Esophagus squamous epithelium (tissue), 5 donors: ENCODE results near the gene STARD13. TPM values are rescaled to one million over a fixed set of nuclear protein-coding genes. Genes with fewer than 3 reads are reported as not detected.

Experiments
- DNase-seq: peaks from one replicate; lab custom pipeline; 2025; lab: John Stamatoyannopoulos, UW
- H3K27ac ChIP-seq, 4 donors: fragments of 200-600 bp; sonication (generic); one replicate each; pipeline ENCODE4 v1.5.1; 2016 to 2019; ENCODE audit warnings: mild to moderate bottlenecking in 1 of 4
- H3K27me3 ChIP-seq, 4 donors: fragments of 200-600 bp; sonication (generic); 1 replicate in 3 of 4; 2 replicates in 1 of 4; pipeline versions ENCODE4 v1.5.1 to v1.6.0; 2017 to 2021; ENCODE audit warnings: antibody characterized with exemption in 1 of 4
- H3K36me3 ChIP-seq, 3 donors: fragments of 200-600 bp; sonication (generic); one replicate each; pipeline ENCODE4 v1.5.1; 2016 to 2019
- H3K4me1 ChIP-seq, 3 donors: fragments of 200-600 bp; sonication (generic); one replicate each; pipeline ENCODE4 v1.5.1; 2017 to 2019
- H3K4me3 ChIP-seq, 4 donors: fragments of 200-600 bp; sonication (generic); 1 replicate in 3 of 4; 2 replicates in 1 of 4; pipeline ENCODE4 v1.5.1; 2016 to 2019; ENCODE audit warnings: mild to moderate bottlenecking in 2 of 4, moderate library complexity in 1 of 4
- H3K9me3 ChIP-seq, 3 donors: fragments of 200-600 bp; sonication (generic); one replicate each; pipeline ENCODE4 v1.5.1; 2016 to 2019
- POLR2A ChIP-seq, 4 donors: fragments of 450-650 bp; IDR thresholded peaks; one replicate each; pipeline ENCODE4 v1.6.1; 2017; ENCODE audit warnings: antibody characterized with exemption in 4 of 4, mild to moderate bottlenecking in 4 of 4, moderate library complexity in 3 of 4
- WGBS, 2 donors: methylation state at CpG; one replicate each; pipeline ENCODE4 v1.1.5; 2018; 5-methylcytosine and 5-hydroxymethylcytosine counted together
- intact Hi-C: fragments of 100-400 bp; cut with DNase I; formaldehyde crosslinking; loops from one replicate; pipeline ENCODE4 v1.15.0; 2022
- total RNA-seq, 4 donors: library from RNA; depleted of rRNA; stranded (reverse); fragments of >200 nt; gene quantifications; one replicate each; pipeline ENCODE4 v1.1.0, GENCODE V29; 2016
- TF ChIP-seq, protein P1 (sequence below), 6 experiments: fragments of 450-650 bp in 4 of 6; fragments of 200-600 bp in 2 of 6; sonication (generic) in 2 of 6; IDR thresholded peaks; one replicate each; pipeline ENCODE4 v1.5.1; 2016 to 2019; ENCODE audit warnings: antibody characterized with exemption in 6 of 6, mild to moderate bottlenecking in 4 of 6, moderate library complexity in 4 of 6
- donor health status: DM: yes; HTN: yes; CAD: no.

Gene STARD13
- total RNA-seq, 4 donors from 2014 or later: 1.3 to 18.7 (median 4.4) TPM

DNA sequence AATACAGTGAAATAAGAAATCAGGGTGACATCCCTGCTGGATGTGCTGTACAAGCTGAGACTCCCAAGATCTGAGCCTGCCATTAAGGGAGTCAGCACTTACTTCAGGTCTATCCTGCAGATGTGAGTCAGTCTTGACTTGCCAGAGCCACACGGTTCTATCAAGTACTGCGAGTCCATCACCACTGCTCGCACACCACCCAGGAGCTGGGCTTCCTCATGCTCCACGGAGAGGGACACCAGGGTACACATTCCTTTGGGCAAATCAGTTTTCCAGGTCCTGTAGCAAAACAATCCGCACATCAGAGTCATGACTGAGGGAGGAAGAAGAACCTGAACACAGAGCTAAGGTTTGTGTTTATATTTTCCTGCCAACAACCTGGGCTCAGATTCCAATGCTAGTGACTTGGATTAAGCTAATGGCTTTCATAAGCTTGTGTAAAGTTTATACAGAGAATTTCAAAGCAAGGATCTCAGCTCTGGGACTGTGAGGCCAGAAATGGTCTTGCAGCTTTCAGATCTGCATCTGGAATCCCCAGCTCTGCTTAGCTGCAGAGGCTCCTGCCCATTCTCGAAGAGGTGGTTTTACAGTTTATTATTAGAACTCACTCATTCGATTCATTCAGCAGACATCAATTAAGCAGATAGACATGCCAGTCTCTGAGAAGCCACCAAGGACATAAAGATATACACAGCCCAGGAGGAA lies 178.7 kb downstream of the STARD13 start:
- peak overlapping the region in 3 of 4 donors; percentile 26 to 71 (median 67) for H3K27ac ChIP-seq
- DNase-seq: no peak
- peaks cover 4 to 37% (median 5%) of the 10 kb centered on the region in 3 donors for H3K36me3 ChIP-seq
- no peaks in the 10 kb centered on the region for H3K9me3 ChIP-seq
- TF ChIP-seq, protein P1, sequence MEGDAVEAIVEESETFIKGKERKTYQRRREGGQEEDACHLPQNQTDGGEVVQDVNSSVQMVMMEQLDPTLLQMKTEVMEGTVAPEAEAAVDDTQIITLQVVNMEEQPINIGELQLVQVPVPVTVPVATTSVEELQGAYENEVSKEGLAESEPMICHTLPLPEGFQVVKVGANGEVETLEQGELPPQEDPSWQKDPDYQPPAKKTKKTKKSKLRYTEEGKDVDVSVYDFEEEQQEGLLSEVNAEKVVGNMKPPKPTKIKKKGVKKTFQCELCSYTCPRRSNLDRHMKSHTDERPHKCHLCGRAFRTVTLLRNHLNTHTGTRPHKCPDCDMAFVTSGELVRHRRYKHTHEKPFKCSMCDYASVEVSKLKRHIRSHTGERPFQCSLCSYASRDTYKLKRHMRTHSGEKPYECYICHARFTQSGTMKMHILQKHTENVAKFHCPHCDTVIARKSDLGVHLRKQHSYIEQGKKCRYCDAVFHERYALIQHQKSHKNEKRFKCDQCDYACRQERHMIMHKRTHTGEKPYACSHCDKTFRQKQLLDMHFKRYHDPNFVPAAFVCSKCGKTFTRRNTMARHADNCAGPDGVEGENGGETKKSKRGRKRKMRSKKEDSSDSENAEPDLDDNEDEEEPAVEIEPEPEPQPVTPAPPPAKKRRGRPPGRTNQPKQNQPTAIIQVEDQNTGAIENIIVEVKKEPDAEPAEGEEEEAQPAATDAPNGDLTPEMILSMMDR (IDR thresholded peaks at IDR 0.05): no peak
- TF ChIP-seq POLR2A (IDR thresholded peaks at IDR 0.05): no peak
- WGBS, 2 donors: 56 to 69% methylated on average over 2 to 7 of the region's 7 CpGs
- H3K27me3 ChIP-seq: no peaks in the 10 kb centered on the region
- H3K4me3 ChIP-seq: no peak overlapping the region
- peaks cover 0 to 49% (median 29%) of the 10 kb centered on the region in 3 donors for H3K4me1 ChIP-seq
- intact Hi-C loops: no loop called here

DNA sequence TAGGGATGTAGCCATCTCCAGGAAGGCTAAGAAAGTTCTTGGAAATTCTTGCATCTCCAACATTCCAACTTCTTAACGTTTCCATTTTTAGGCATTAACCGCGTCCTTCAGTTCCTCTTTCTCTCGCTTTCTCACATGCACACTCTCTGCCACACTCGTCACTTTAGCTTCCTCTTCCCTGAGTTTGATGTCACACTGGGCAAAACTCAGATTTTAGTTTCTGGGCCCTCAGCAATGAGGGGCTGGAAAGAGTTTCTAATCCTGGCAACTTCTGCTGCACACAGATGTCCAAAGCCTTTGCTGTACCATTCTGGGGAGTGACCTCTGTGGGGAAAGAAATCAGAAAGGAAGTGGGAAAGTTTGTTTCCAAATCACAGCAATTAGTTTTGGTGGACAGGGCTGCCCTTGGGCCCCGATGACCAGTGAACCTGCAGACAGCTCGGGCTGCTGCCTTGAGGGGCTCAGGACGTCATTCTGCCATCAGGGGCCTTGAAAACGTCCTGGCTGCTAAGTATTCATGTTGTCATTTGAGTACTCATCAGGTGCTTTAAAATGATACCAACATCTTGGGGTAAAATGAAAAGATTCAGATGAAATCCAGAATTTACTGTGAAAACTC lies 180.1 kb downstream of the STARD13 start:
- Histone ChIP-seq H3K27ac (peak overlapping the region in 3 of 4 donors; percentile 26 to 62 (median 32)), H3K4me3 (no peak overlapping the region), H3K36me3 (peaks cover 4 to 37% (median 5%) of the 10 kb centered on the region in 3 donors), H3K4me1 (peaks cover 0 to 36% (median 18%) of the 10 kb centered on the region in 3 donors), H3K27me3 (no peaks in the 10 kb centered on the region), H3K9me3 (no peaks in the 10 kb centered on the region)
- WGBS, 2 donors: 48 to 68% methylated on average over 7 of the region's 9 CpGs
- no peak for DNase-seq
- intact Hi-C loops: no loop called here
- no peak for TF ChIP-seq POLR2A (IDR thresholded peaks at IDR 0.05)
- TF ChIP-seq, protein P1 (IDR thresholded peaks at IDR 0.05): no peak

DNA sequence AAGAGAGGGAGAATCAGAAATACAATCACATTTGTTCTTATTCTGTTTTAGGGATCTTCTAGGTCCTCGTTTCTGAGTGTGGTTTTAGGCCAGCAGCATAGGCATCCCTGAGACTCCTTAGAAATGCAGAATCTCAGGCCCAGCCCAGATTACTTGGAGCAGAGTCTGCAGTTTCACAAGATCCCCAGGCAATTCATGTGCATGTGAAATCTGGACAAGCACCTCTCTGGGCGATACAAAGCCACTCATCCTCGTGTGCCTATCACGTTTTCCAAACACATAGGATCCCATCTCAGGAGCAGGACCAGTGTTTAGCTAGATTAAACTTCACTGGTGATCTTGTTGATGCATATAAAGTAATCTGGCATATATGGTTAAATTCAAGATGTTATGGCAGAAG lies 182.1 kb downstream of the STARD13 start:
- 85 to 86% methylated on average over 4 of the region's 4 CpGs for WGBS, 2 donors

DNA sequence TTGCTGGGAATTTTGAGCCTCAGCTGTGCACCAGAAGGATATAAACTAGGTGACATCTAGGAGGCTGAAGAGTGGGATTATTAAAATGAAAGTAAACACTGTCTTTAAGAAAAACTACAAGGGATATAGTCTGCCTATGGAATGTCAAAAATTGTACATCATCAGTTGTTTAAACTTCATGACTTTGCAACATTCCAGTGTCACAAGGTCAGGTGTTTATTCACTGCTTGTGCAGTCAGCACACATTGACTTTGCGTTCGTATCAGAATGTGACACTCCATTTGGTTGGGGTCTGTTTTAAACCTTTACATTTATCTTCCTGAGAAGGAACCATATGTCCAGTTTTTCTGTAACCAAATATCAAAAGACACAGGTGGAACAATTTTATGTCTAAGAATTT lies 183.7 kb downstream of the STARD13 start:
- 85 to 97% methylated on average over 2 of the region's 2 CpGs for WGBS, 2 donors
- Histone ChIP-seq H3K4me1 (peaks cover 0 to 3% (median 0%) of the 10 kb centered on the region in 3 donors), H3K36me3 (peaks cover 4 to 24% (median 5%) of the 10 kb centered on the region in 3 donors), H3K4me3 (no peak overlapping the region), H3K27me3 (no peaks in the 10 kb centered on the region), H3K27ac (no peak overlapping the region), H3K9me3 (peaks cover 0 to 9% (median 9%) of the 10 kb centered on the region in 3 donors)
- intact Hi-C loops: no loop called here
- DNase-seq: no peak
- TF ChIP-seq POLR2A (IDR thresholded peaks at IDR 0.05): no peak
- TF ChIP-seq, protein P1 (IDR thresholded peaks at IDR 0.05): no peak

More for the DNA sequence above, 182.1 kb downstream of the STARD13 start:
- Histone ChIP-seq H3K36me3 (peaks cover 4 to 33% (median 5%) of the 10 kb centered on the region in 3 donors), H3K9me3 (peaks cover 0 to under 1% (median 0%) of the 10 kb centered on the region in 3 donors), H3K27ac (no peak overlapping the region), H3K27me3 (no peaks in the 10 kb centered on the region), H3K4me3 (no peak overlapping the region), H3K4me1 (peaks cover 0 to 16% (median 7%) of the 10 kb centered on the region in 3 donors)
- TF ChIP-seq POLR2A (IDR thresholded peaks at IDR 0.05): no peak
- TF ChIP-seq, protein P1 (IDR thresholded peaks at IDR 0.05): no peak
- intact Hi-C loops: no loop called here
- no peak for DNase-seq

DNA sequence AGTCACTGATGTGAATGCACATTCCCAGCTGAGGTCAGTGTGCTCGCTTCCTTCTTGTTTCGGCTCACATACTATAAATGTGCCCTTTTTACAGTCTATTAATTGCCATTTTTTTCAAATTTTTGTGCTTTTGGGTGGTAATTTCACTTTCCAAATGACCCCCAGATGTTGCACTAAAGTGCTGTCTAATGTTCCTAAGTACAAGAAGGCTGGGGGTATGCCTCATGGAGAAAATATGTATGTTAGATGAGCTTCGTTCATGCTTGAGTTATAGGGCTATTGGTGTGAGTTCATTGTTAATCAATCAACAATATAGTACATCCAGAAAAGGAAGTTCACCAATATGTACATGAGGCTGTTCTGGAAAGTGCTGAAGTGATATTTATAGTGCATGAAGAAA lies 184.7 kb downstream of the STARD13 start:
- no peak overlapping the region for H3K27ac ChIP-seq
- no peak overlapping the region for H3K4me3 ChIP-seq
- H3K27me3 ChIP-seq: no peaks in the 10 kb centered on the region
- peaks cover 0 to 9% (median 9%) of the 10 kb centered on the region in 3 donors for H3K9me3 ChIP-seq
- peaks cover 0 to 15% (median 0%) of the 10 kb centered on the region in 3 donors for H3K36me3 ChIP-seq
- WGBS, 2 donors: 81 to 85% methylated on average over 3 of the region's 3 CpGs
- H3K4me1 ChIP-seq: no peaks in the 10 kb centered on the region
- intact Hi-C loops: no loop called here
- no peak for DNase-seq
- TF ChIP-seq POLR2A (IDR thresholded peaks at IDR 0.05): no peak
- TF ChIP-seq, protein P1 (IDR thresholded peaks at IDR 0.05): no peak
